ENCODE measurements around the gene PPP3CA.
A peak's percentile ranks its signal among the peaks of the same experiment; 100 is the strongest.

Gene PPP3CA

GRCh38 chr4:101347267-101347556, at the start of gene PPP3CA:
TSS of gene PPP3CA (minus strand) at chr4:101347526.
- DNase-seq (ENCODE audit: low read depth in 2 of 2) = no peak

- DNase-seq (ENCODE audit: low read depth in 2 of 2) = no peak
These were observed 45.9 kb upstream of the PPP3CA start for GRCh38 chr4:101393256-101393655.

- no peak for DNase-seq (ENCODE audit: low read depth in 2 of 2)
These were observed 23.4 kb upstream of the PPP3CA start for GRCh38 chr4:101370663-101371210.

GRCh38 chr4:101367201-101367600, 19.9 kb upstream of the PPP3CA start:
- DNase-seq (ENCODE audit: low read depth in 2 of 2) = no peak

GRCh38 chr4:101366331-101366730, 19.0 kb upstream of the PPP3CA start:
- no peak for DNase-seq (ENCODE audit: low read depth in 2 of 2)

GRCh38 chr4:101357751-101358150, 10.4 kb upstream of the PPP3CA start:
- DNase-seq (ENCODE audit: low read depth in 2 of 2) = no peak

GRCh38 chr4:101356928-101357327, 9.6 kb upstream of the PPP3CA start:
- no peak for DNase-seq (ENCODE audit: low read depth in 2 of 2)

- DNase-seq (ENCODE audit: low read depth in 2 of 2) = no peak
These were observed 8.7 kb upstream of the PPP3CA start for GRCh38 chr4:101355767-101356702.

GRCh38 chr4:101355246-101355645, 7.9 kb upstream of the PPP3CA start:
- DNase-seq (ENCODE audit: low read depth in 2 of 2) = no peak

GRCh38 chr4:101349801-101350064, 2.4 kb upstream of the PPP3CA start:
- no peak for DNase-seq (ENCODE audit: low read depth in 2 of 2)

- DNase-seq (ENCODE audit: low read depth in 2 of 2) = no peak
These were observed 1.9 kb upstream of the PPP3CA start for GRCh38 chr4:101348995-101349800.

- DNase-seq (ENCODE audit: low read depth in 2 of 2) = no peak
These were observed 1.1 kb upstream of the PPP3CA start for GRCh38 chr4:101348367-101348827.

GRCh38 chr4:101347557-101348366, 436 bp upstream of the PPP3CA start:
- DNase-seq (ENCODE audit: low read depth in 2 of 2) = peak; percentile 98 to 99

GRCh38 chr4:101346351-101347266, 717 bp downstream of the PPP3CA start:
- peak; percentile 39 to 55 for DNase-seq (ENCODE audit: low read depth in 2 of 2)

GRCh38 chr4:101345596-101346350, 1.6 kb downstream of the PPP3CA start:
- peak; percentile 20 to 52 for DNase-seq (ENCODE audit: low read depth in 2 of 2)

GRCh38 chr4:101345271-101345595, 2.1 kb downstream of the PPP3CA start:
- no peak for DNase-seq (ENCODE audit: low read depth in 2 of 2)

- DNase-seq (ENCODE audit: low read depth in 2 of 2) = no peak
These were observed 8.0 kb downstream of the PPP3CA start for GRCh38 chr4:101339332-101339731.

- no peak for DNase-seq (ENCODE audit: low read depth in 2 of 2)
These were observed 9.6 kb downstream of the PPP3CA start for GRCh38 chr4:101337688-101338087.

- no peak for DNase-seq (ENCODE audit: low read depth in 2 of 2)
These were observed 12.3 kb downstream of the PPP3CA start for GRCh38 chr4:101334963-101335572.

GRCh38 chr4:101332424-101332823, 14.9 kb downstream of the PPP3CA start:
- no peak for DNase-seq (ENCODE audit: low read depth in 2 of 2)

All from stimulated activated CD8-positive, alpha-beta memory T cell treated with anti-CD3 and anti-CD28 coated beads, Interleukin-15, amount 100 ng/mL, for 4 hours (primary cell).